ENCODE results near the gene PDGFRA.

- TF ChIP-seq POLR2A (IDR thresholded peaks at IDR 0.05) (no peak), CTCF (IDR thresholded peaks at IDR 0.05) (no peak)
These were observed 36.3 kb downstream of the PDGFRA start for GRCh38 chr4:54265366-54265765.

Measured in ovary (tissue), 3 donors.